ENCODE data around the gene PEX19.
"Not testable (repeated sequence)": the region's sequence is repeated elsewhere in the genome, so short reads cannot be mapped to it uniquely, and the experiment has no call there.

The PEX19 gene

GRCh38 chr1:160291248-160292220 lies 6.6 kb upstream of the PEX19 start:
- Histone ChIP-seq H4K20me1 (ENCODE audit: insufficient read depth, low read length) (no peaks in the 10 kb centered on the region), H3K9me2 (ENCODE audit: low read depth, low read length) (no peaks in the 10 kb centered on the region), H3K36me3 (ENCODE audit: insufficient read depth, low read length) (peaks cover 77% of the 10 kb centered on the region), H3K4me1 (ENCODE audit: insufficient read depth, low read length, severe bottlenecking) (no peaks in the 10 kb centered on the region), H3K79me2 (ENCODE audit: insufficient read depth, low read length) (no peaks in the 10 kb centered on the region), H3K4me2 (ENCODE audit: low read length) (no peak overlapping the region), H3K9ac (ENCODE audit: low read length) (no peak overlapping the region), H3K9me3 (ENCODE audit: low read length) (no peaks in the 10 kb centered on the region), H3K27ac (ENCODE audit: low read depth, low read length, poor library complexity, severe bottlenecking) (no peak overlapping the region), H3K4me3 (ENCODE audit: low read depth, low read length, poor library complexity, severe bottlenecking) (no peak overlapping the region), H3K27me3 (ENCODE audit: insufficient read depth, low read length) (no peaks in the 10 kb centered on the region), H2AFZ (ENCODE audit: low read length) (no peak overlapping the region), H3F3A (ENCODE audit: insufficient read depth, low read length) (0 out of 2 replicates have a peak, but pooled peaks cover 1% of the 10 kb centered on the region)
- no peak for TF ChIP-seq EZH2 (IDR thresholded peaks at IDR 0.05; ENCODE audit: borderline replicate concordance, low read length)
- peak; percentile 83 for TF ChIP-seq CTCF (IDR thresholded peaks at IDR 0.05; ENCODE audit: low read length)

- H4K20me1 ChIP-seq (ENCODE audit: insufficient read depth, low read length); H3K9me2 ChIP-seq (ENCODE audit: low read depth, low read length); H3K9me3 ChIP-seq (ENCODE audit: low read length); H3F3A ChIP-seq (ENCODE audit: insufficient read depth, low read length); H3K4me2 ChIP-seq (ENCODE audit: low read length); H3K79me2 ChIP-seq (ENCODE audit: insufficient read depth, low read length); H3K9ac ChIP-seq (ENCODE audit: low read length); H3K4me3 ChIP-seq (ENCODE audit: low read depth, low read length, poor library complexity, severe bottlenecking); H3K27me3 ChIP-seq (ENCODE audit: insufficient read depth, low read length); H3K27ac ChIP-seq (ENCODE audit: low read depth, low read length, poor library complexity, severe bottlenecking); H2AFZ ChIP-seq (ENCODE audit: low read length): not testable (repeated sequence)
- Histone ChIP-seq H3K36me3 (ENCODE audit: insufficient read depth, low read length) (peaks cover 41% of the 10 kb centered on the region), H3K4me1 (ENCODE audit: insufficient read depth, low read length, severe bottlenecking) (peaks cover 17% of the 10 kb centered on the region)
Observed at GRCh38 chr1:160287769-160288168, 2.8 kb upstream of the PEX19 start.

- Histone ChIP-seq H3K36me3 (ENCODE audit: insufficient read depth, low read length) (peaks cover 40% of the 10 kb centered on the region), H3F3A (ENCODE audit: insufficient read depth, low read length) (0 out of 2 replicates have a peak, but pooled peaks cover 5% of the 10 kb centered on the region), H3K9me2 (ENCODE audit: low read depth, low read length) (no peaks in the 10 kb centered on the region), H3K9me3 (ENCODE audit: low read length) (no peaks in the 10 kb centered on the region), H3K27me3 (ENCODE audit: insufficient read depth, low read length) (no peaks in the 10 kb centered on the region), H4K20me1 (ENCODE audit: insufficient read depth, low read length) (no peaks in the 10 kb centered on the region), H3K79me2 (ENCODE audit: insufficient read depth, low read length) (0 out of 2 replicates have a peak, but pooled peaks cover 5% of the 10 kb centered on the region), H3K27ac (ENCODE audit: low read depth, low read length, poor library complexity, severe bottlenecking) (no peak overlapping the region), H3K4me3 (ENCODE audit: low read depth, low read length, poor library complexity, severe bottlenecking) (peak overlapping the region; percentile 81), H3K9ac (ENCODE audit: low read length) (no peak overlapping the region), H3K4me2 (ENCODE audit: low read length) (peak overlapping the region; percentile 98), H3K4me1 (ENCODE audit: insufficient read depth, low read length, severe bottlenecking) (peaks cover 17% of the 10 kb centered on the region), H2AFZ (ENCODE audit: low read length) (no peak overlapping the region)
- TF ChIP-seq CTCF (IDR thresholded peaks at IDR 0.05; ENCODE audit: low read length) (no peak), EZH2 (IDR thresholded peaks at IDR 0.05; ENCODE audit: borderline replicate concordance, low read length) (no peak)
Observed at GRCh38 chr1:160285506-160285905, 573 bp upstream of the PEX19 start.

All from OCI-LY1 (cell line).